Fibroblast of skin of scalp (primary cell): ENCODE results near the gene RHEB.
A peak's percentile ranks its signal among the peaks of the same experiment; 100 is the strongest.

Experiments used
- DNase-seq: peaks from one replicate; pipeline ENCODE4 v3.0.0-alpha.2; 2013

Gene RHEB

GRCh38 chr7:151470711-151471110 lies 49.0 kb downstream of the RHEB start:
- no peak for DNase-seq

GRCh38 chr7:151469281-151469680 lies 50.4 kb downstream of the RHEB start:
- no peak for DNase-seq

- DNase-seq = no peak
These were observed 51.3 kb downstream of the RHEB start for GRCh38 chr7:151468217-151469018.

- no peak for DNase-seq
These were observed 54.5 kb downstream of the RHEB start for GRCh38 chr7:151465169-151465568.

- no peak for DNase-seq
These were observed 57.4 kb downstream of the RHEB start for GRCh38 chr7:151462306-151462779.

- no peak for DNase-seq
These were observed 57.8 kb downstream of the RHEB start for GRCh38 chr7:151461942-151462230.

- DNase-seq = no peak
These were observed 58.4 kb downstream of the RHEB start for GRCh38 chr7:151461096-151461941.

- DNase-seq = no peak
These were observed 59.2 kb downstream of the RHEB start for GRCh38 chr7:151460474-151460855.

GRCh38 chr7:151459726-151460473 lies 59.8 kb downstream of the RHEB start:
- DNase-seq = peak; percentile 91

GRCh38 chr7:151457534-151457933 lies 62.2 kb downstream of the RHEB start:
- DNase-seq = no peak

GRCh38 chr7:151456782-151457181 lies 62.9 kb downstream of the RHEB start:
- no peak for DNase-seq

- DNase-seq = no peak
These were observed 63.4 kb downstream of the RHEB start for GRCh38 chr7:151456276-151456675.

- no peak for DNase-seq
These were observed 64.0 kb downstream of the RHEB start for GRCh38 chr7:151455690-151456089.

- DNase-seq = no peak
These were observed 64.7 kb downstream of the RHEB start for GRCh38 chr7:151454932-151455530.

GRCh38 chr7:151454305-151454704 lies 65.4 kb downstream of the RHEB start:
- DNase-seq = peak; percentile 62

- DNase-seq = no peak
These were observed 66.3 kb downstream of the RHEB start for GRCh38 chr7:151453326-151453791.

- no peak for DNase-seq
These were observed 66.9 kb downstream of the RHEB start for GRCh38 chr7:151452680-151453325.

GRCh38 chr7:151451626-151452571 lies 67.8 kb downstream of the RHEB start:
- no peak for DNase-seq

- no peak for DNase-seq
These were observed 68.5 kb downstream of the RHEB start for GRCh38 chr7:151451156-151451555.

- DNase-seq = no peak
These were observed 69.7 kb downstream of the RHEB start for GRCh38 chr7:151449990-151450389.
